ENCODE results near the gene CDC40.
A peak's percentile ranks its signal among the peaks of the same experiment; 100 is the strongest.

The CDC40 gene

DNA sequence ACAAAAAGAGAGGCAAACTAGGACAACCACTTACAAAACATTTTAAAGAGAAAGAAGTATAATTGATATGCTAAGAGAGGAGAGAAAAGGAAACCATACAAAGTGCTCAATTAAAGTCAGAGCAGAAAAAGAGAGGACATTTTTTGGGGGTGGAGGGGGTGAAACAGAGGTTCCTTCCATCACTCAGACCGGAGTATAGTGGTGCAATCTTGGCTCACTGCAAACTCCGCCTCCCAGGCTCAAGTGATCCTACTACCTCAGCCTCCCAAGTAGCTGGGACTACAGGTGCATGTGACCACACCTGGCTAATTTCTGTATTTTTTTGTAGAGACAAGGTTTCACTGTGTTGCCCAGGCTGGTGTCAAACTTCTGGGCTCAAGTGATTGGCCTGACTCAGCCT is 10.1 kb upstream of the CDC40 start:
- H3K4me3 ChIP-seq (ENCODE audit: low read length) = no peak overlapping the region
- TF ChIP-seq, protein P1, sequence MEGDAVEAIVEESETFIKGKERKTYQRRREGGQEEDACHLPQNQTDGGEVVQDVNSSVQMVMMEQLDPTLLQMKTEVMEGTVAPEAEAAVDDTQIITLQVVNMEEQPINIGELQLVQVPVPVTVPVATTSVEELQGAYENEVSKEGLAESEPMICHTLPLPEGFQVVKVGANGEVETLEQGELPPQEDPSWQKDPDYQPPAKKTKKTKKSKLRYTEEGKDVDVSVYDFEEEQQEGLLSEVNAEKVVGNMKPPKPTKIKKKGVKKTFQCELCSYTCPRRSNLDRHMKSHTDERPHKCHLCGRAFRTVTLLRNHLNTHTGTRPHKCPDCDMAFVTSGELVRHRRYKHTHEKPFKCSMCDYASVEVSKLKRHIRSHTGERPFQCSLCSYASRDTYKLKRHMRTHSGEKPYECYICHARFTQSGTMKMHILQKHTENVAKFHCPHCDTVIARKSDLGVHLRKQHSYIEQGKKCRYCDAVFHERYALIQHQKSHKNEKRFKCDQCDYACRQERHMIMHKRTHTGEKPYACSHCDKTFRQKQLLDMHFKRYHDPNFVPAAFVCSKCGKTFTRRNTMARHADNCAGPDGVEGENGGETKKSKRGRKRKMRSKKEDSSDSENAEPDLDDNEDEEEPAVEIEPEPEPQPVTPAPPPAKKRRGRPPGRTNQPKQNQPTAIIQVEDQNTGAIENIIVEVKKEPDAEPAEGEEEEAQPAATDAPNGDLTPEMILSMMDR (IDR thresholded peaks at IDR 0.05; ENCODE audit: insufficient read depth, low read depth, low read length, missing control alignments) = no peak
- DNase-seq (ENCODE audit: low read depth) = no peak

DNA sequence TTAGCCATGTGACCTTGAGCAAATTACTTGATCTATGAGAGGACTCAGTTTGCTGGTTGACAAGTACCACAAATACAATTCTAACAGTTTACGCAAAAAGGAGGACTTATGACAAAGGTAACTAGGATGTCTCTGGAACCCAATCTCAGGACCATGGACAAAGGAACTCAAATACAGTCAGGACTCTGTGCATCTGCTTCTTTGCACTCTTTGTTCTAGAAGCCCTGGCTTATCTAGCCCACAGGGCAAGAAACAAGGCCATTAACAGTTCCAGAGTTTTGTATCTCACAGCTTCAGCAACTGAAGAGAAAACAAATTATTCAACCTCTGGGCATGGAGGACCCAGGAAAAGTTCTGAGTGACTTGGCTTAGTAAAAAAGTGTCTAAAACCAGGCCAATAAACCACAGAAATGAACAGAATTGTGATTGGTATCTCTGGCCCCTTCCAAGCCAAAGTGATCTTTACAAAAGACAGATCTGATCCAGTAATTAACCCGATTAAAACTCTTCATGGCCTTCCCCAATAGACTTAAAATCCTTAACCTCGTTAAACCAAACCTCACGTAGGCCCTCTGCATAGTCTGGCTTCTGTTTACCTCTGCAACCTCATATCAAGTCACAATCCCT is 6.6 kb upstream of the CDC40 start:
- peak; percentile 2 for DNase-seq (ENCODE audit: low read depth)
- H3K4me3 ChIP-seq (ENCODE audit: low read length) = no peak overlapping the region
- TF ChIP-seq, protein P1 (IDR thresholded peaks at IDR 0.05; ENCODE audit: insufficient read depth, low read depth, low read length, missing control alignments) = no peak

DNA sequence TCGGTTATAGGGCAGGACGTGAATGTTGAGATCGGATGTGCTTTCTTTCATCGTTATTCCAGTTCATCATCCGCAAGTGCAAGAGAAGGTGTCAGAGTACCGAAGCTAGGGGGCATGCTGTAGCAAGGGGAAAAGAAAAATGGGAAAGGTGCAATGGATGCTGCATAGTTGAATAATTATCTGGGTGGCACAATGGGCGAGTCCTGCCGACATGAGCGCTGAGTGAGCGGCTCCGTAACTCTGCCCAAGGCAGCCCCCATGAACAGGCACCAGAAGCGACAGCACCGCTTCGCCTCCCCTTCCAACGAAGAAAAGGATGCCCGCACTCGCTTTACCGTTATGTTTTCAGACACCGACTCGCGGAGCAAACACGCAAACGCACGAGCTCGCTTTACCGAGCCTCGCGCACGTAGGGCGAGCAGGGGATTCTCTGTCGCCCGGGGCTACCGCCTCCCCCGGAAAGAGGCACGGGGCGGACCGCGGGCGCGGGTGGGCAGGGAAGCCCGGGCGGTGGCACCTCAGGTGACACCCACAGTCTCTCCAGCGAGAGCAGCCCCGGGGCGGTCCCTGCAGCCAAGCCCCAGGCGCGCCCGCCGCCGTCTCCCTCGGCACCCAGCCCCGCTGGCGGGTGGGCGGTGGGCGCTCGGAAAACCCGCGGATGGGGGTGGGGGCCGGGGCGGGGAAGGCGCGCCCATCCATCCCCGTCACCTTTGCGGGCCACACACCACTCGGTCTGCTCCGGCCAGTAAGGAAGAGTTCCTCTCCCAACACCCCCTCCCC is 1.4 kb upstream of the CDC40 start:
- H3K4me3 ChIP-seq (ENCODE audit: low read length) = peak overlapping the region; percentile 91
- peak; percentile 82 for DNase-seq (ENCODE audit: low read depth)
- TF ChIP-seq, protein P1 (IDR thresholded peaks at IDR 0.05; ENCODE audit: insufficient read depth, low read depth, low read length, missing control alignments) = peak; percentile 74

DNA sequence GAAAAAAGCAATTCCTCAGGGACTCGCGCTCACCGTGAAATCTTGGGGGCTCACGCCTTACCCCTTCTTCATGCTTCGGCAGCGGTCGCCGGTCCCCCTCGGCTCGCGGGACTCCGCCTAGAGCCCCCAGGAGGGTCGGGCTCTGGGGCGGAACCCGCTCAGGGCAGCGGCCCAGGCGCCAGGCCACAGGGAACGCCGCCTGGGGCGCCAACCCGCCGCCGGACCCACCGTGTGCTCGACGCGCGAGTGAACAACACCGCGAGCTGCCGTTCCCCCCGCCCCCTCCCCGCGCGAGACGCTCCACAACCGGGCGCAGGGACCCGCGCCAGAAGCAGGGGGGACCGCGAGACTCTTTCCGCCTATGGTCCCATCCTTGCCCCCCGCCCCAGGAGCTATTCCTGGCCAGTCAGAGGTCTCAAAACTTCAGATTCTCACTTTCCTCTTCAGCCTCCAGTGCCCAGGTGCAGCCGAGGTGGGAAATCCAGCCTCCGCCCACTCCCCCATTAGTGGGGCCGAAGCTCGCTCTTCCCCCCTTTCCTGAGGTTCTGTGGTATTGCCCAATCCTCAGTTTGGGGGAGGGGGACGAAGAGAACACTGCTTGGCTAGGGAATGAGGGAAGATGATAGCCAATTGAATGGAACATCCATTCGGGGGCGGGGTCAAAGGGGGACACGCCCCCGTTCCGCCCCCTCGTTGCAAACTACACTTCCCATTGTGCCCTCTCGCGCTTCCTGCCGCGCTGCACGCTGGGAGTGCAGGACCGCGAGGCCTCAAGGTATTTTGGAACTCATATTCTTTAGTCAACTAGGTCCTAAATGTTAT is 610 bp upstream of the CDC40 start, which contains the start of gene WASF1:
WASF1 (minus strand) TSS at position 265 of the 822 bp plus-strand sequence. CDS start 52,069 bp downstream, outside the sequence.
- peak; percentile 99 for DNase-seq (ENCODE audit: low read depth)
- peak within 1 kb of the TSS; percentile 91 for H3K4me3 ChIP-seq (ENCODE audit: low read length)
- TF ChIP-seq, protein P1 (IDR thresholded peaks at IDR 0.05; ENCODE audit: insufficient read depth, low read depth, low read length, missing control alignments) = no peak

DNA sequence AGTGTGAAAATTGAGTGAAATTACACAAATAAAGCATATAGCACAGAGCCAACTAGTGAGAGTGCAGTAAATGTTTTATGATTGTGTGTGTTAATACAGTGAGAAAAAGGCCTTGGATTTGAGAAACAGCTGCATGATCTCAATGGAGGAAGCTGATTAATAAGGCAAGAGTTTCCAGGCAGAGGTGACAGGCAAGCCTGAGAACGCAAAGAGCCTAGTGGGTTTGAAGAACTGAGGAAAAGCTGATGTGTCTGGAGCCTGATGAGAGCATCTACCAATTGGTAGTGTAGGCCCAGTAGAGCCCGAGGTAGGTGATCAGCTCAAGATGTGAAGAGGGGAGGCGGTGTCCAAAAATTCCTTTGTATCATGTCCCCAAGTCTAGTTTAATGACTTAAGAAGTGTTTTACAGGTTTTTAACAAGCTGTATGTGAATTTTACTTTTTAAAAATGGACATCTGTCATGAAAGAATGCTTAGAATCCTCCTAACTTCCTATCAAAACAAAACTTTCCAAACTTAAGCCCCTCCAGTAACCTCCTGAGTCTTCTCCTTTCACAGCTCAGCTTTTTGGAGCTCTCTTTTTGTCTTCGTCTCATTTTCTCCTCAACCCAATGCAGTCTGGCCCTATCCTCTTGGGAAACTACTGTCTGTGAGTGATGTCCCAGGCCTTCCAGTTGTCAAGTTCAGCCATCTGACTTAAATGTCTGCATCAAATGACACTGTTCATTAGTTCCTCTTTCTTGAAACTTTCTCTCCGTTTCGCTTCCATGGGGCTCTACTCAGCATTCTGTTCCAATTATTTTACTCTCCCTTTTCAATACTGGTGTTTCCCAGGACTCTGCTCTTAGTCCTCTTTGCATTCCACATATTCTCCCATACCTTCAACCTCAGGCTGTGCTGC is 1.2 kb downstream of the CDC40 start:
- DNase-seq (ENCODE audit: low read depth) = peak; percentile 23
- peak overlapping the region; percentile 91 for H3K4me3 ChIP-seq (ENCODE audit: low read length)
- TF ChIP-seq, protein P1 (IDR thresholded peaks at IDR 0.05; ENCODE audit: insufficient read depth, low read depth, low read length, missing control alignments) = no peak

DNA sequence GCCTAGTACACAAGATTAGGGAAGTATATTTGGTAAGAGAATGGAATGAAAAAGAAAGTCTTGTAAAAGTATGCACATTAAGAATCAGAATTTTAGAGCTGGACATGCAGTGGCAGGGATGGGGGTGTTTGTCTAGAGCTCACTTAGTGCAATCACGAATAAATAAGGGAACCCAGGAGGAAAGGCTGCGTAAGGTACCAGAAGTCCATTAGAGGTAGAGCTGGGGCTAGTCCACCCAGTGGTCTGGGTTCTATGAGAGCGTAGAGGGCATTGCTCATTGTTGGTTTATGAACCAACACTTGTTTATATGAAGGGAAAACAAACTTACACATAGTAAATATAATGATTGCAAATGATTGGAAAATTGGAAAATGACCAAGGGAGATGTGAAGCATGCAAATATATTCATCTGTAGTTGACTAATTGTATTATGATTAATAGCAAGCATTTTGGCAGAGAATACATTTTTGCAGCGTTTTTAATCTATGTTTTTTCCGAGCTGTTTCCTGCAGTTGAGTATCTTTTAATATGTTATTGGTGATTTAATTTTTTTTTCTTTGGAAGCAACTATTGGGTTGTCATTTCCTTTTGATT is 3.2 kb downstream of the CDC40 start:
- TF ChIP-seq, protein P1 (IDR thresholded peaks at IDR 0.05; ENCODE audit: insufficient read depth, low read depth, low read length, missing control alignments) = no peak

More for the DNA sequence above, 3.2 kb downstream of the CDC40 start:
- no peak for DNase-seq (ENCODE audit: low read depth)
- H3K4me3 ChIP-seq (ENCODE audit: low read length) = no peak overlapping the region
